Endometrial microvascular endothelial cells (primary cell): ENCODE results near the gene BRCA2. TPM values are rescaled to one million over a fixed set of nuclear protein-coding genes. Genes with fewer than 3 reads are reported as not detected.
"Not testable (repeated sequence)": the region's sequence is repeated elsewhere in the genome, so short reads cannot be mapped to it uniquely, and the experiment has no call there.

Experiments
- in situ Hi-C: cut with HindIII; loops from 2 replicates; pipeline ENCODE4 v1.10.0; 2017; ENCODE audit warnings: low sequenced_read_pairs, low pct_unique_long_range_greater_than_20kb; ENCODE audit errors: inconsistent ontology term
- total RNA-seq: library from RNA; depleted of rRNA; stranded (reverse); fragments of >200 nt; gene quantifications from one replicate; pipeline ENCODE4 v1.2.3, GENCODE V29; 2015; ENCODE audit errors: inconsistent ontology term

The BRCA2 gene
- total RNA-seq, 1 donor from 2014 or later = 12.3 TPM

DNA sequence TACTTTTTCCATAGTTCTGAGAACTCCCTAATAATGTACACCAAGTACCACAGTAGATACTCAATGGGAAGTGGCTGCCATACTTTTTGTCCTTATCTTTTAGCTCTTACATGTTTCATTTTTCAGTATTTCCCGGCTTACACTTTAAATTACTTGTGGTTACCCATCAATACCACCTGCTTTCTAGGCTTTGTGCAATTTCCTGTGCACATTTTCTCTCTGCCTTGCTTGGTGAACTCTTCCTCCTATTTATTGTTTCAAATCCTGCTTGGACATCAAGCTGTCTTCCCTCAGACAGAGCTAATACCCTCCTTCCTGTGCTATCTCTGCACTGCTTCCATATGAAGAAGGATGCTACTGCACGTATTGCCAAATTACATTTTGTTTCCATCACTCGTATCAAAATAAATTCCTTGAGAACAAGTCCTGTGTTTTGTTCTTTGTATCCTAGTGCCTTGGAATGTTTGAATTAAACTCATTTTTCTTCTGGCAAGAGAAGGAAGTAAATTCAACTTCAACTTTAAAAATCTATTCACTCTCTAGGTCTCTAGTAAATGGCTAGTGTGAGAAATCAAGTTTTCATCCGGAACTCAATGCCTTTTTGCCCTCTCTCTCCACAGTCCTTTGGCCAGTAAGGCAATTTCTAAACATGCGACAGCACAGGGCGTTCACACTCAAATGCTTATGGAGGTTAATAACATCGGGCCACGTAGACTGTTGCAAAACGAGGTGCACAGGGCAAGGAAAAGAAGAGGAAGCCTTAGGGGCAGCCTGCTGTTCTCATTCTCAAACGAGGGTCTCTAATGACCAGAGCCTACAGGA is 5.8 kb upstream of the BRCA2 start:
- in situ Hi-C loops = no loop called here

DNA sequence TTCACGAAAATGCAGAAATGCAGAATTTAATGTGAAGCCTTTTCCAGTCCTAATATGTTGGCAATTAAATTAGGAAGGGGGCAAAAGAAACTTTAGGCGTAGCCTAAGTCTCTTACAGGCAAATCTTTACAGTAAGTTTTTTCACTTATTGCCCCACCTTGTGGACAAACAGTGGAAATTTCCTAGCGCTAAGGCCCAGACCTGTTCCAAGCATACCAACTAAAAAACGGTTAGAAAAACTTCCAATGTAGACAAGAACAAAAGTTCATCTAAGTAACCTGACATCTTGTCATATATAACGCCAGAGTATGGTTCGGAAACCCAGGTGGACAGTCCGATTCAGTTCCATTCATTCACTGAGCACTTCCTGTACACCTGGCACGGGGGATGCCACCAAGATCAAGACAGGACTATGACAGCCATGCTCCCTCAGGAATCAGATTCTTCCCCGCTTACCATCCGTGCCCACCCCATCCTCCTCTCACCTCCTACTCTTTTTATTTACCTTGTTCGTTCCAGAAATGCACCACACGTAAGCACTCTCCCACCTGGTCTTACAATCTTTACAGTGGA is 5.1 kb upstream of the BRCA2 start:
- in situ Hi-C loops = no loop called here

DNA sequence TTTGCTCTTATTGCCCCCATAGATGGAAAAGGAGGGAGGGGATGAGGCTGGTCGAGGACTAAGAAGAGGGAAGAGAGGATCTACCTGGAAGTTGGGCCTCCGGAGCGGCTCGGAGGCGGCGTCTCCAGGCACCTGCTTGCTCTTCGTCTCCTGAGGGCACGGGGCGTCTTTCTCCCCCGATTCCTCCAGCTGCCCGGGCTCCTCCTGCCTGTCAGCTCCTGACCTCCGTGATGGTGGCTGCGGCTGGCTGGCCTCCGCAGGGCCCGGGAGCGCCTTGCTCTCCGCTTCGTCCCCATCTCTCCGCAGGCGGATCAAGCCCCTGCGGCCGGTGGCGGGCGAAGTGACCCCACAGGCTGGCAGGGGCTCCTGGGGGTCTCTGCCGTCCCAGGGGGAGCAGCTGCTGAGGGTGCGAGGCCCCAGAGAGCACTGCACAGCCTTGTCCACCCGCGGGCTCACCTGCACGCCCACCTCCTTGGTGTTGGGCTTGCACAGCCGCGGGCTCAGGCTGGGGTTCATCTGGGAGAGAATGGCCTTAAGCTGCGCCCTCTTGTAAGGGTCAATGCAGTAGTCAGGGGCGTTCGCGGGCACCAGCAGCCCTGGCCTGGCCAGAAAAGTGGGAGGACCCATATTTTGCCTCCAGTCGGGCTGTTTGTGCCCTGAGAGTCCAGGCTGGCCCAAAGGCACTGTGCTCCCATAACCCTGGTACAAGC is 4.0 kb upstream of the BRCA2 start:
- in situ Hi-C loops = no loop called here

DNA sequence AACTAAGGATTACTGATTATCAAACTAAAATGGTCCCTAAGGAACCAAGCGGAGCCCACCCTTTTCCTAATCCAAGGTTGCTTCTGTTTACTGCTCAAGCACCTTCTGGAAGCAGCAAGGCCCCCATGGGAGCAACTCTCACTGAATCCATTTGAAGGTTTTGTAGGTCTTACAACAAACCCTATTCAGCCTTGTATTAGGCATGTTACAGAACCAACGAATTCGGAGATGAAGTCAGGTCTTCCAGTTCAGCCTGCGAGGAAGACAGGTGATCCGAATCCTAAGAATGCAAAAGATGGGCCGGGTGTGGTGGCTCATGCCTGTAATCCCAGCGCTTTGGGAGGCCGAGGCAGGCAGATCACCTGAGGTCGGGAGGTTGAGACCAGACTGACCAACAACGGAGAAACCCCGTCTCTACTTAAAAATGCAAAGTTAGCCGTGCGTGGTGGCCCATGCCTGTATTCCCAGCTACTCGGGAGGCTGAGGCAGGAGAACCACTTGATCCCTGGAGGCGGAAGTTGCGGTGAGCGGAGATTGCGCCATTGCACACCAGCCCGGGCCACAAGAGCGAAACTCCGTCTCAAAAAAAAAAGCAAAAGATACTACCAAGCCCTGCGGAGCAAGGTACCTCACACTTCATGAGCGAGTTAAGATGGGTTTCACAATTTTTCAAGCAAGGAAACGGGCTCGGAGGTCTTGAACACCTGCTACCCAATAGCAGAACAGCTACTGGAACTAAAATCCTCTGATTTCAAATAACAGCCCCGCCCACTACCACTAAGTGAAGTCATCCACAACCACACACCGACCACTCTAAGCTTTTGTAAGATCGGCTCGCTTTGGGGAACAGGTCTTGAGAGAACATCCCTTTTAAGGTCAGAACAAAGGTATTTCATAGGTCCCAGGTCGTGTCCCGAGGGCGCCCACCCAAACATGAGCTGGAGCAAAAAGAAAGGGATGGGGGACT is 754 bp upstream of the BRCA2 start:
- in situ Hi-C loops = no loop called here

DNA sequence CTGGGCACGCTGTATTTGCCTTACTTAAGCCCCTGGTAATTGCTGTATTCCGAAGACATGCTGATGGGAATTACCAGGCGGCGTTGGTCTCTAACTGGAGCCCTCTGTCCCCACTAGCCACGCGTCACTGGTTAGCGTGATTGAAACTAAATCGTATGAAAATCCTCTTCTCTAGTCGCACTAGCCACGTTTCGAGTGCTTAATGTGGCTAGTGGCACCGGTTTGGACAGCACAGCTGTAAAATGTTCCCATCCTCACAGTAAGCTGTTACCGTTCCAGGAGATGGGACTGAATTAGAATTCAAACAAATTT is 676 bp downstream of the BRCA2 start:
- in situ Hi-C loops = no loop called here

DNA sequence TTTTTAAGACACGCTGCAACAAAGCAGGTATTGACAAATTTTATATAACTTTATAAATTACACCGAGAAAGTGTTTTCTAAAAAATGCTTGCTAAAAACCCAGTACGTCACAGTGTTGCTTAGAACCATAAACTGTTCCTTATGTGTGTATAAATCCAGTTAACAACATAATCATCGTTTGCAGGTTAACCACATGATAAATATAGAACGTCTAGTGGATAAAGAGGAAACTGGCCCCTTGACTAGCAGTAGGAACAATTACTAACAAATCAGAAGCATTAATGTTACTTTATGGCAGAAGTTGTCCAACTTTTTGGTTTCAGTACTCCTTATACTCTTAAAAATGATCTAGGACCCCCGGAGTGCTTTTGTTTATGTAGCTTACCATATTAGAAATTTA is 1.2 kb downstream of the BRCA2 start:
- in situ Hi-C loops = no loop called here

DNA sequence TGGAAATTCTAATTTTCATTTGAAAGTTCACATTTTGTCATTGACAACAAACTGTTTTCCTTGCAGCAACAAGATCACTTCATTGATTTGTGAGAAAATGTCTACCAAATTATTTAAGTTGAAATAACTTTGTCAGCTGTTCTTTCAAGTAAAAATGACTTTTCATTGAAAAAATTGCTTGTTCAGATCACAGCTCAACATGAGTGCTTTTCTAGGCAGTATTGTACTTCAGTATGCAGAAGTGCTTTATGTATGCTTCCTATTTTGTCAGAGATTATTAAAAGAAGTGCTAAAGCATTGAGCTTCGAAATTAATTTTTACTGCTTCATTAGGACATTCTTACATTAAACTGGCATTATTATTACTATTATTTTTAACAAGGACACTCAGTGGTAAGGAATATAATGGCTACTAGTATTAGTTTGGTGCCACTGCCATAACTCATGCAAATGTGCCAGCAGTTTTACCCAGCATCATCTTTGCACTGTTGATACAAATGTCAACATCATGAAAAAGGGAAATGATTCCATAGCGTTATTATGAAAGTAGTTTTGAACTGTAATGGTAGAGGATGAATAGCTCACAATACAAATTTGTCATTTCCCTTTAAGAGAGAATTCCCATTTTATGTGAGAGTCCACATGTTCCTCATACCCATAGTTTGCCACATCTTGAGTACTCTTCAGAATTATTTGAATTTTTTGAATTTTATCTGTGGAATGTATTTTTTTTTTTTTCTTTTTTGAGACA is 2.6 kb downstream of the BRCA2 start:
- in situ Hi-C loops = no loop called here

- in situ Hi-C loops = no loop called here
Measured at GRCh38 chr13:32320528-32320927, 5.2 kb downstream of the BRCA2 start.

- in situ Hi-C loops = no loop called here
Measured at GRCh38 chr13:32323912-32324311, 8.6 kb downstream of the BRCA2 start.

- in situ Hi-C loops = no loop called here
Measured at GRCh38 chr13:32330441-32330840, 15.1 kb downstream of the BRCA2 start.

GRCh38 chr13:32334671-32335070 is 19.4 kb downstream of the BRCA2 start:
- in situ Hi-C loops = no loop called here

DNA sequence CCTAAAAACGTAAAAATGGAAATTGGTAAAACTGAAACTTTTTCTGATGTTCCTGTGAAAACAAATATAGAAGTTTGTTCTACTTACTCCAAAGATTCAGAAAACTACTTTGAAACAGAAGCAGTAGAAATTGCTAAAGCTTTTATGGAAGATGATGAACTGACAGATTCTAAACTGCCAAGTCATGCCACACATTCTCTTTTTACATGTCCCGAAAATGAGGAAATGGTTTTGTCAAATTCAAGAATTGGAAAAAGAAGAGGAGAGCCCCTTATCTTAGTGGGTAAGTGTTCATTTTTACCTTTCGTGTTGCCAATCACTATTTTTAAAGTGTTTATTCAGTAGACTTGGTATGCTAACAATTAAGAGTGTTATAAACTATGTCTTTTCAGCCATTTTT is 25.6 kb downstream of the BRCA2 start:
- in situ Hi-C loops = no loop called here

DNA sequence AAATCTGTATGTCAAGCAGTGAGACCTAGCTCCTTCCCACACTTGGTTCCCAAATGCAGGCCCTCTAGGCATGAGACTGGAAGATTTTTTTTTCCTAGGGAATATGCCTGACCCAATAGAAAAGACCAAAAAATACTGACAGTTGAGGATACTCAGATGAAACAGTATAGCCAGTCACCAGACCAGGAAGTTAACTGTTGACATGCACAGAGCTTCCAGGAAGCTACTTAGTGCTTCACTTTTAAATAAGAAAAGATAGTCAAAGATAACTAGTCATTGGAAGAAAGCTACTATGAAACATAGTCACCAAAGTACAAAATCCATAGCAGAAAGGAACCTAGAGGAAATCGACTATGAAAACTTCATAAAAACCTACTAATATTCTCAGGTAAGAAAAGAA is 32.3 kb downstream of the BRCA2 start:
- in situ Hi-C loops = no loop called here

DNA sequence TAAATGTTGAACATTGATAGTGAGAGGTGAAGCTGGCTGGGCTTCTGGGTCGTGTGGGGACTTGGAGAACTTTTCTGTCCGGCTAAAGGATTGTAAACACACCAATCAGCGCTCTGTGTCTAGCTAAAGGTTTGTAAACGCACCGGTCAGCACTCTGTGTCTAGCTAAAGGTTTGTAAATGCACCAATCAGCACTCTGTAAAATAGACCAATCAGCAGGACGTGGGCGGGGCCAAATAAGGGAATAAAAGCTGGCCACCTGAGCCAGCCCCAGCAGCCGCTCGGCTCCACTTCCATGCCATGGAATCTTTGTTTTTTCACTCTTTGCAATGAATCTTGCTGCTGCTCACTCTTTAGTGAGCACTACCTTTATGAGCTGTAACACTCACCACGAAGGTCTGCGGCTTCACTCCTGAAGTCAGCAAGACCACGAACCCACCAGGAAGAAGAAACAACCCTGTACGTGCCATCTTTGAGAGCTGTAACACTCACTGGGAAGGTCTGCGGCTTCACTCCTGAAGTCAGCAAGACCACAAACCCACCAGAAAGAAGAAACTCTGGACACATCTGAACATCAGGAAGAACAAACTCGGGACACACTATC is 35.6 kb downstream of the BRCA2 start:
- in situ Hi-C loops = not testable (repeated sequence)

DNA sequence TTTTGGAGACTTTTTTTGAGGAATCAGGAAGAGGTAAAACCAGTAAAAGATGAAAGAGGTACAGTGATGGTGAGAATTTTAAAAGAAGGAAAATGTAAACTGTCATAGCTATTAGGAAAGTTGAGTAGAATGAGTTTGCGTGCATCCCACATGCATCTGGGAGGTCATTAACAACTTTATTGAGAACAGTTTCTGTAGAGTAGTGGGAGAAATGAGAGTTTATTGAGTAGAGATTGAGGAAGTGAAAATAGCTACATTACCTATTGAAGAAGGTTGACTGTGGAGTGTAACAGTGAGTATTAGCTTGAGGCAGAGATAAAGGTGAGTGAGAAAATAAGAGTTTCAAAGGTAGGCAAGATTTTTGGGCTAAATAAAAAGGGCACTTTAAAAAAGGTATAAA is 38.7 kb downstream of the BRCA2 start:
- in situ Hi-C loops = no loop called here

- in situ Hi-C loops = not testable (repeated sequence)
Measured at GRCh38 chr13:32355935-32356334, 40.6 kb downstream of the BRCA2 start.

DNA sequence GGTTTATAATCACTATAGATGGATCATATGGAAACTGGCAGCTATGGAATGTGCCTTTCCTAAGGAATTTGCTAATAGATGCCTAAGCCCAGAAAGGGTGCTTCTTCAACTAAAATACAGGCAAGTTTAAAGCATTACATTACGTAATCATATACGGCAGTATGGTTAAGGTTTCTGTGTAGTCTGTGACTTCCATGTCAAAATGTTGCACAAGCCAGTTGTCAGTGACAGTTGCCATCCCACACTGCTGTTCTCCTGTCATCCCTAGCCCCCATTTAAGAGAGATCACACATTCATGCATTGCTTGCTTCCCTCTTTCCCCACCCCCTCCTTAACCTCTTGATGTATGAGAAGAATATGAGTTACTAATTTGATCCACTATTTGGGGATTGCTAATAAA is 47.3 kb downstream of the BRCA2 start:
- in situ Hi-C loops = no loop called here

DNA sequence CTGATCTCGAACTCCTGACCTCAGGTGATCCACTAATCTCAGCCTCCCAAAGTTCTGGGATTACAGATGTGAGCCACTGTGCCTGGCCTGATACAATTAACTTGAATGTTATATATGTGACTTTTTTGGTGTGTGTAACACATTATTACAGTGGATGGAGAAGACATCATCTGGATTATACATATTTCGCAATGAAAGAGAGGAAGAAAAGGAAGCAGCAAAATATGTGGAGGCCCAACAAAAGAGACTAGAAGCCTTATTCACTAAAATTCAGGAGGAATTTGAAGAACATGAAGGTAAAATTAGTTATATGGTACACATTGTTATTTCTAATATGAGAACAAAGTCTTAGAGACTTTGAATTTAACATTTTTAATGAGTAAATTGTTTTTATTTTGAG is 55.5 kb downstream of the BRCA2 start:
- in situ Hi-C loops = no loop called here
